ENCODE data around the gene WDFY4. TPM values are rescaled to one million over a fixed set of nuclear protein-coding genes. Genes with fewer than 3 reads are reported as not detected.

WDFY4 gene
- total and polyA plus RNA-seq, 9 of the 15 experiments (the other 6 are each of a cell fraction or from before 2014, with no cell fraction given) = 0.01 to 0.02 (median 0.01) TPM; not detected in 6

DNA sequence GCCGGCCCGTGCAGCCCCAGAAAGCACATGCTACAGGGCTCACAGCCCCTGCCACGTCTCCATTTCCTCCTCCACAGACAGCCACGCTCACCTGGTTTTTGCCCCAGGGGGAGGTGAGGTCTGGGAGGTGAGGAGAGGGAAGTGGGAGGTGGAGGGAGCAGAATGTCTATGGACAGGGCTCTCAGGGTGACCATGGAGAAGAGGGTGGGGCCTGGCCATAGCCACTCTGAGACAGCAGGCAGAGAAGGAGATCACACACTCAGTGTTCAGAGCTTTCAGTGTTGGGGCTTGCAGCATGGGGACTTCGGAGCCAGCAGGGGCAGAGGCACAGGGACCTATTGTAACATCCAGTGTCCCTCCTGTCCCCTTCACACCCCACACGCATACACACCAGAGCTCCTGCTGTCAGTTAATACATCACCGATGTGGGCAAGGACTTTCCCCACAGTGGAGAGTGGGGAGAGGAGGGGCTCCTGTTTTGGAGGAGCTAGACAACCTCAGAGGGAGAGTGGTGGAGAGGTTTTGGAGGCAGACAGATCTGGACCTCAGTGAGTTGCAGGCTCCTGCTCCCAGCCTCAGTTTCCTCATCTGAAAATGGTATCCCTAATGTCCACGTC, 14.4 kb downstream of the WDFY4 start (continued):
- TF ChIP-seq, protein P1, sequence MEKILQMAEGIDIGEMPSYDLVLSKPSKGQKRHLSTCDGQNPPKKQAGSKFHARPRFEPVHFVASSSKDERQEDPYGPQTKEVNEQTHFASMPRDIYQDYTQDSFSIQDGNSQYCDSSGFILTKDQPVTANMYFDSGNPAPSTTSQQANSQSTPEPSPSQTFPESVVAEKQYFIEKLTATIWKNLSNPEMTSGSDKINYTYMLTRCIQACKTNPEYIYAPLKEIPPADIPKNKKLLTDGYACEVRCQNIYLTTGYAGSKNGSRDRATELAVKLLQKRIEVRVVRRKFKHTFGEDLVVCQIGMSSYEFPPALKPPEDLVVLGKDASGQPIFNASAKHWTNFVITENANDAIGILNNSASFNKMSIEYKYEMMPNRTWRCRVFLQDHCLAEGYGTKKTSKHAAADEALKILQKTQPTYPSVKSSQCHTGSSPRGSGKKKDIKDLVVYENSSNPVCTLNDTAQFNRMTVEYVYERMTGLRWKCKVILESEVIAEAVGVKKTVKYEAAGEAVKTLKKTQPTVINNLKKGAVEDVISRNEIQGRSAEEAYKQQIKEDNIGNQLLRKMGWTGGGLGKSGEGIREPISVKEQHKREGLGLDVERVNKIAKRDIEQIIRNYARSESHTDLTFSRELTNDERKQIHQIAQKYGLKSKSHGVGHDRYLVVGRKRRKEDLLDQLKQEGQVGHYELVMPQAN (IDR thresholded peaks at IDR 0.05; ENCODE audit: borderline replicate concordance) = no peak
- TF ChIP-seq, protein P2, sequence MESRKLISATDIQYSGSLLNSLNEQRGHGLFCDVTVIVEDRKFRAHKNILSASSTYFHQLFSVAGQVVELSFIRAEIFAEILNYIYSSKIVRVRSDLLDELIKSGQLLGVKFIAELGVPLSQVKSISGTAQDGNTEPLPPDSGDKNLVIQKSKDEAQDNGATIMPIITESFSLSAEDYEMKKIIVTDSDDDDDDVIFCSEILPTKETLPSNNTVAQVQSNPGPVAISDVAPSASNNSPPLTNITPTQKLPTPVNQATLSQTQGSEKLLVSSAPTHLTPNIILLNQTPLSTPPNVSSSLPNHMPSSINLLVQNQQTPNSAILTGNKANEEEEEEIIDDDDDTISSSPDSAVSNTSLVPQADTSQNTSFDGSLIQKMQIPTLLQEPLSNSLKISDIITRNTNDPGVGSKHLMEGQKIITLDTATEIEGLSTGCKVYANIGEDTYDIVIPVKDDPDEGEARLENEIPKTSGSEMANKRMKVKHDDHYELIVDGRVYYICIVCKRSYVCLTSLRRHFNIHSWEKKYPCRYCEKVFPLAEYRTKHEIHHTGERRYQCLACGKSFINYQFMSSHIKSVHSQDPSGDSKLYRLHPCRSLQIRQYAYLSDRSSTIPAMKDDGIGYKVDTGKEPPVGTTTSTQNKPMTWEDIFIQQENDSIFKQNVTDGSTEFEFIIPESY (CRISPR knock-in tag; IDR thresholded peaks at IDR 0.05) = no peak
- TF ChIP-seq NCOA2 (IDR thresholded peaks at IDR 0.05; ENCODE audit: partially characterized antibody in 2 of 2) = no peak
- TF ChIP-seq, protein P3, sequence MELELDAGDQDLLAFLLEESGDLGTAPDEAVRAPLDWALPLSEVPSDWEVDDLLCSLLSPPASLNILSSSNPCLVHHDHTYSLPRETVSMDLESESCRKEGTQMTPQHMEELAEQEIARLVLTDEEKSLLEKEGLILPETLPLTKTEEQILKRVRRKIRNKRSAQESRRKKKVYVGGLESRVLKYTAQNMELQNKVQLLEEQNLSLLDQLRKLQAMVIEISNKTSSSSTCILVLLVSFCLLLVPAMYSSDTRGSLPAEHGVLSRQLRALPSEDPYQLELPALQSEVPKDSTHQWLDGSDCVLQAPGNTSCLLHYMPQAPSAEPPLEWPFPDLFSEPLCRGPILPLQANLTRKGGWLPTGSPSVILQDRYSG (tag; conservative IDR thresholded peaks at IDR 0.05; ENCODE audit: low read depth) = no peak
